OCI-M2 (cell line): ENCODE data around the gene PNCK.

ENCODE experiments used
- DNase-seq: peaks from one replicate; lab custom pipeline; 2025; ENCODE audit not compliant: unreplicated experiment; lab: John Stamatoyannopoulos, UW

PNCK gene

GRCh38 chrX:153662266-153662665 is 11.3 kb downstream of the PNCK start:
- no peak for DNase-seq

- DNase-seq: no peak
These were observed 14.3 kb downstream of the PNCK start for GRCh38 chrX:153659268-153659667.

- no peak for DNase-seq
These were observed 16.5 kb downstream of the PNCK start for GRCh38 chrX:153657161-153657560.

- no peak for DNase-seq
These were observed 20.1 kb downstream of the PNCK start for GRCh38 chrX:153653556-153653955.

GRCh38 chrX:153651540-153652079 is 22.0 kb downstream of the PNCK start:
- no peak for DNase-seq

- DNase-seq: no peak
These were observed 22.7 kb downstream of the PNCK start for GRCh38 chrX:153650959-153651358.

- DNase-seq: no peak
These were observed 23.5 kb downstream of the PNCK start for GRCh38 chrX:153649915-153650782.

- no peak for DNase-seq
These were observed 24.3 kb downstream of the PNCK start for GRCh38 chrX:153649178-153649914.

GRCh38 chrX:153648358-153649177 is 25.0 kb downstream of the PNCK start:
- no peak for DNase-seq

- no peak for DNase-seq
These were observed 25.9 kb downstream of the PNCK start for GRCh38 chrX:153647461-153648357.

- DNase-seq: no peak
These were observed 26.8 kb downstream of the PNCK start, which contains the start of gene DUSP9 for GRCh38 chrX:153646620-153647373. TSS of gene DUSP9 (plus strand) at chrX:153647203. CDS start at chrX:153647954, 751 bp downstream.

GRCh38 chrX:153645921-153646488 is 27.6 kb downstream of the PNCK start:
- no peak for DNase-seq

- DNase-seq: no peak
These were observed 28.5 kb downstream of the PNCK start for GRCh38 chrX:153645151-153645550.

- no peak for DNase-seq
These were observed 29.1 kb downstream of the PNCK start for GRCh38 chrX:153644356-153645125.

- DNase-seq: no peak
These were observed 29.9 kb downstream of the PNCK start for GRCh38 chrX:153643431-153644351.

GRCh38 chrX:153642655-153643430 is 30.8 kb downstream of the PNCK start:
- no peak for DNase-seq
